Retinal pigment epithelial cell (primary cell): ENCODE results near the gene GZMA.

Experiments used
- DNase-seq: peaks from one replicate; pipeline ENCODE4 v3.0.0-alpha.2; 2010; ENCODE audit warnings: low read depth
- H3K4me3 ChIP-seq: 2 replicates; pipeline ENCODE4 v1.5.1; 2011; ENCODE audit warnings: mild to moderate bottlenecking, low read length, control low read depth, moderate library complexity
- TF ChIP-seq, protein P1 (sequence below): conservative IDR thresholded peaks from 2 replicates; pipeline ENCODE4 v1.5.1; 2011; ENCODE audit warnings: low read depth, low read length, control low read depth, inconsistent platforms

The GZMA gene

DNA sequence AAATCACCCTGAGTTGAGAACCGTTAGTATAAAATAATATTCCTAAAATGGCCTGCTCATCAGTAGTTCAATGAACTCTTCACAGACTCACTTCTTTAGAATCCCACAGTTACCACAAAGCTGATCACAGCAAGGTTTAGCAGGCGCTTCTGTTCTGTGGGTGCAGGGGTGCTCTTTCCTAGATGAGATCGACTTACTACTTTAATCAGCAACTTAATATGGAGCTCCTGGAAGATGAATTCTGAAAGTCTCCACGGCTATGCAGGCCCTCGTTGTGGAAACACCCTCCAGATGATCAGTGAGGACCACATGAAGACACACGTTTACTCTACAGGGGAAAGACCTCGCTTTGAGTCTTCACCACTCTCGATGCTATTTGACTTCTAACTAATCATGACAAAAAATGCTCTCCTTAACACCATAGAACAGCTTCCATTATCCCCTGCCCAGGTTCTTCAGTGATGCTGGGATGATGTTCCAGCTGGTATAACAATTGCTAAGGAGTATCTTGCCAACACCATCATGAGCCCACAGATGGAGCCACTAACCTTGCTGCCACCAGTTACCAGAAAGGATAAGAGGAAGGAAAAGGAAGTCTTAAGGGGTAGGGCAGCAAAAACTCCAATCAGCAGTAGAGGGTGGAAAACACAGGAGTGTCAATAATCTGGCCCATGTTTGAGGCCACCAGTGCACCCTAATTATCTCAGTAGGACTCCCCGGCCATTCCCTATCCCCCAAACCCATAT lies 39.7 kb downstream of the GZMA start:
- TF ChIP-seq, protein P1, sequence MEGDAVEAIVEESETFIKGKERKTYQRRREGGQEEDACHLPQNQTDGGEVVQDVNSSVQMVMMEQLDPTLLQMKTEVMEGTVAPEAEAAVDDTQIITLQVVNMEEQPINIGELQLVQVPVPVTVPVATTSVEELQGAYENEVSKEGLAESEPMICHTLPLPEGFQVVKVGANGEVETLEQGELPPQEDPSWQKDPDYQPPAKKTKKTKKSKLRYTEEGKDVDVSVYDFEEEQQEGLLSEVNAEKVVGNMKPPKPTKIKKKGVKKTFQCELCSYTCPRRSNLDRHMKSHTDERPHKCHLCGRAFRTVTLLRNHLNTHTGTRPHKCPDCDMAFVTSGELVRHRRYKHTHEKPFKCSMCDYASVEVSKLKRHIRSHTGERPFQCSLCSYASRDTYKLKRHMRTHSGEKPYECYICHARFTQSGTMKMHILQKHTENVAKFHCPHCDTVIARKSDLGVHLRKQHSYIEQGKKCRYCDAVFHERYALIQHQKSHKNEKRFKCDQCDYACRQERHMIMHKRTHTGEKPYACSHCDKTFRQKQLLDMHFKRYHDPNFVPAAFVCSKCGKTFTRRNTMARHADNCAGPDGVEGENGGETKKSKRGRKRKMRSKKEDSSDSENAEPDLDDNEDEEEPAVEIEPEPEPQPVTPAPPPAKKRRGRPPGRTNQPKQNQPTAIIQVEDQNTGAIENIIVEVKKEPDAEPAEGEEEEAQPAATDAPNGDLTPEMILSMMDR: no peak
- no peak for DNase-seq

DNA sequence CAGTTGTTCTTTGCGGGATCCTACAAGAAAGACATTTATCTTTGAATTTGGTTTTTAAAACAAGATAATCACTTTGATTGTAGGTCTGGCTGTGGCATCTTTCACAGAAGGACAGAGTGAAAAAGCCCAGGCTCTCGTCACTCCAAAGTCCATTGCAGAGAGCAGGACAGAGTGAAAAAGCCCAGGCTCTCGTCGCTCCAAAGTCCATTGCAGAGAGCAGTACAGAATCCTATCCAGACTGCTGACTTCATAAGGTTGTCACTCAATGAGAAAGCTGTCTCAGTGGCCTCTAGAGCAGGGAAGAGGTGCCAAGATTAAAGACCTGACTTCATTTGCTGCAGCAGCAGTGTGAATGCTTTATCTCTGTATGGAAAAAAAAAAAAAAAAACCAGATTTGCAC lies 41.2 kb downstream of the GZMA start:
- H3K4me3 ChIP-seq: no peak overlapping the region
- TF ChIP-seq, protein P1: no peak

More for the DNA sequence above, 39.7 kb downstream of the GZMA start:
- no peak overlapping the region for H3K4me3 ChIP-seq

DNA sequence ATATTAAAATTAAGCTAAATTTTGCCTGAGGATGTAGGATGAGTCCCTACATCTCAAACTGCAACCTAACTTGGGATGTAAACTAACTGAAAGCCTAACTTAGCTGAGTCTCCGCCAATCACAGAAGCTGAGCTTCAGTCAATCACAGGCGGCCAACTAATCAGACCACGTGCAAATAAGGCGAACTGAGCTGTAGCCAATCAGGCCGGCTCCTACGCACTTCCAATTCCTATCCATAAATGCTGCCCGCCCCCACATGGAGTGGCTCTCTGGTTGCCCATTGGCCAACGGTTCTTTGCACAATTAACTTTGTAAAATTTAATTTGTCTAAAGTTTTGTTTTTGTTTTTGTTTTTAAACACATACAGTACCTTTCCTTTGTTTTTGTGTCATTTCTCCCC lies 43.6 kb downstream of the GZMA start:
- H3K4me3 ChIP-seq: no peak overlapping the region
- no peak for DNase-seq
- TF ChIP-seq, protein P1: no peak

More for the DNA sequence above, 41.2 kb downstream of the GZMA start:
- no peak for DNase-seq

DNA sequence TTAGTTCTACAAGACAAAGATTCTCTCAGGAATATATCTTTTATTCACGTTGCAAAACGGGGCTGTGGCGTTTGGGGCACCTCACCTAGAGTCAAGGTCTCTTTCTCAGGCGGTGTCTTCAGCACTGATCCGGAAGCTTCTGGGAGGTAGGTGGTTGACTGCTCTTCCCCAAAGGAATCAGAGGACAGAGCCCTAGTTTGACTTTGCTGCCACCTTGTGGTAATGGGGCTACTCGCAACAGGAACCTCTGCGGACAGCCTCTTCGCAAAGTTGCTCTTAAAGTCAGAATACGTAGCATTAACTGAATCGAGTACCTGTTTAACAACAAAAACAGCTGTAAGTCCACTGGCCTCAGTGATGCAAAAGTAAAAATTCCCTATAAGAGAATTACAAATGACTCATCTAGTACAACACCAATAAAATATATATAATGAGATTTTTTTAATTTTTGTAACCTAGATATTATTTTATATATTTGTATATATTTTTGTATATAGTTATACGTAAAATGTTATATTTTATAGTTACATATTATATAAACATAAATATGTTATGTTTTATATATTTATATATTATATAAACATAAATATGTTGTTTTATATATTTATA lies 44.2 kb downstream of the GZMA start:
- TF ChIP-seq, protein P1: peak; percentile 98
- peak; percentile 23 for DNase-seq

DNA sequence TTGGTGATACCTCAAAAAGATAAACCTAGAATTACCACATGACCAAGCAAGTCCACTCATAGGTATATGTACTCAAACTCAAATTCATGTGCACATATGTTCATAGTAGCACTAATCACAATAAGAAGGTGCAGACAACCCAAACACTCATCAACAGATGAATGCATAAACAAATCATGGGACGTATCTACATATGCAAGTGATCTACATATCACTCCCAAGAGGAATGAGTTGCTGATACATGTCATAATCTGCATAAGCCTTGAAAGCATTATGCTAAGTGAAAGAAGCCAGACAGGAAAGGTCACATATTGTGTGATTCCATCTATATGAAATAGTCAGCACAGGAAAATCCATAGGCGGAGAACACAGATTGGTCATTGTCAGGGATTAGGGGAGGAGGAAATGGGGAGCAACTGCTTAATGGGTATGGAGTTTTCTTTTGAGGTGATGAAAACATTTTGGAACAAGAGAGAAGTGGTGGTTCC lies 46.9 kb downstream of the GZMA start:
- DNase-seq: no peak
- TF ChIP-seq, protein P1: no peak
- no peak overlapping the region for H3K4me3 ChIP-seq

More for the DNA sequence above, 44.2 kb downstream of the GZMA start:
- H3K4me3 ChIP-seq: no peak overlapping the region

DNA sequence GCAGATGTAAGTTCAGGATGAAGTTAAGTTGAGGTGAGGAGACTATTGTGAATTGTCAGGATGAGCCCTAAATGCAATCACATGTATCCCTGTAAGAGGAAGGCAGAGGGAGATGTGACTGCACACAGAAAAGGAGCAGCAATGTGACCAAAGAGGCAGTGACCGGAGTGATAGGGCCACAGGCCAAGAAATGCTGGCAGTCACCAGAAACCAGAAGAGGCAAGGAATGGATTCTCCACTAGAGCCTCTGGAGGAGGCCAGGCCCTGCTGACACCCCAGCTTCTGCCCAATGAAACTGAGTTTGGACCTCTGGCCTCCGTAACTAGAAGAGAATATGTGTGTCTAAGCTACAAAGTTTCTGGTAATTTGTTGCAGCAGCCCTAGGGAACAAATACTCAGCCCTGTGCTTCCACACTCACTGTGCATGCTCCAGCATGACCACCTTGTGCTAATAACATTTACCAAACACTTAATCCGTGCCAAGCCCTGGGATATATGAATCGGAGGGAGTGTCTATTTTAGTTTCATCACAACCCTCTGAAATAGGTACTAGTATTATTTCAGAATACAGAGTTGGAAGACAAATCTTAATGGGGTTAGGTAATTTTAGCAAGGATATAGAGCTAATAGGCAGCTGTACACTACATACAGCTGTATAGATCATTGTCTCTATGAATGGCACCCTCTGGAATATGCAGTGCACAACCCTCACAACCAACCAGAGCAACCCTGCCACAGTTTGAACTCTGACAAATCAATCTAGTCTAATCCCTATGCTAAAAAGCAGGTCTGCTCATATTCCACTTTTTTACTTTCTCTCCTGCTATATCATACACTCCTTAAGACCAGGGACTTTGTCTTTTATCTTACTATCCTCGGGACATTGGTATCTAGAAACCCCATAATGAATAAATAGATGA lies 49.7 kb downstream of the GZMA start:
- DNase-seq: no peak
- TF ChIP-seq, protein P1: no peak
- no peak overlapping the region for H3K4me3 ChIP-seq
